Left lung (tissue), 10 donors: ENCODE results near the gene ZBED1. TPM values are rescaled to one million over a fixed set of nuclear protein-coding genes. Genes with fewer than 3 reads are reported as not detected.
A peak's percentile ranks its signal among the peaks of the same experiment; 100 is the strongest.

ENCODE experiments used
- ATAC-seq: fragments of 200-7000 bp; cut with Tn5 transposase; one replicate; pipeline ENCODE4 v1.9.1; 2020; ENCODE audit warnings: moderate library complexity
- DNase-seq, 4 donors: peaks; one replicate each; pipeline ENCODE4 v3.0.0-alpha.2; 2013 to 2020
- H3K27ac ChIP-seq, 2 donors: fragments of 200-600 bp; sonication (generic) in 1 of 2; one replicate each; pipeline versions ENCODE4 v1.5.0 to v1.8.0; 2020 to 2021
- H3K27me3 ChIP-seq, 2 donors: fragments of 200-600 bp; sonication (generic) in 1 of 2; one replicate each; pipeline versions ENCODE4 v1.5.0 to v1.8.0; 2020 to 2021
- H3K36me3 ChIP-seq, 2 donors: fragments of 200-600 bp; sonication (generic) in 1 of 2; one replicate each; pipeline versions ENCODE4 v1.5.0 to v1.8.0; 2020 to 2021
- H3K4me1 ChIP-seq, 2 donors: fragments of 200-600 bp; one replicate each; pipeline ENCODE4 v1.8.0; 2021
- H3K4me3 ChIP-seq, 2 donors: fragments of 200-600 bp; sonication (generic) in 1 of 2; one replicate each; pipeline versions ENCODE4 v1.5.0 to v1.8.0; 2020 to 2021; ENCODE audit warnings: mild to moderate bottlenecking in 1 of 2
- H3K9me3 ChIP-seq, 2 donors: fragments of 200-600 bp; sonication (generic) in 1 of 2; one replicate each; pipeline versions ENCODE4 v1.5.0 to v1.8.0; 2020 to 2021
- intact Hi-C, 2 donors: fragments of 100-400 bp; cut with DNase I; formaldehyde crosslinking; loops; one replicate each; pipeline versions ENCODE4 v1.11.2 to v1.14.2; 2022
- polyA plus RNA-seq, 6 donors: library from polyadenylated mRNA; unstranded; fragments of 120-200 nt; gene quantifications; one replicate each; pipeline ENCODE4 v1.2.1, GENCODE V29; 2013; ENCODE audit not compliant: insufficient read length in 6 of 6
- total RNA-seq, 2 donors: library from RNA; stranded (reverse); fragmentation: NEBNext Ultra II Directional; extraction: Animal tissue kit (Norgen Biotek cat#: 25700); gene quantifications; one replicate each; pipeline ENCODE4 v1.2.1, GENCODE V29; 2021
- TF ChIP-seq, protein P1 (sequence below), 2 donors: fragments of 200-600 bp; sonication (generic) in 1 of 2; IDR thresholded peaks; one replicate each; pipeline versions ENCODE4 v1.5.0 to v1.8.0; 2021; ENCODE audit warnings: antibody characterized with exemption in 2 of 2
- donor health status: DM: no; HTN: yes; CAD: no.
- donor health status: DM: no; HTN: no; CAD: no.

Gene ZBED1
- total and polyA plus RNA-seq, 8 donors: 26.1 to 40.2 (median 31.1) TPM

DNA sequence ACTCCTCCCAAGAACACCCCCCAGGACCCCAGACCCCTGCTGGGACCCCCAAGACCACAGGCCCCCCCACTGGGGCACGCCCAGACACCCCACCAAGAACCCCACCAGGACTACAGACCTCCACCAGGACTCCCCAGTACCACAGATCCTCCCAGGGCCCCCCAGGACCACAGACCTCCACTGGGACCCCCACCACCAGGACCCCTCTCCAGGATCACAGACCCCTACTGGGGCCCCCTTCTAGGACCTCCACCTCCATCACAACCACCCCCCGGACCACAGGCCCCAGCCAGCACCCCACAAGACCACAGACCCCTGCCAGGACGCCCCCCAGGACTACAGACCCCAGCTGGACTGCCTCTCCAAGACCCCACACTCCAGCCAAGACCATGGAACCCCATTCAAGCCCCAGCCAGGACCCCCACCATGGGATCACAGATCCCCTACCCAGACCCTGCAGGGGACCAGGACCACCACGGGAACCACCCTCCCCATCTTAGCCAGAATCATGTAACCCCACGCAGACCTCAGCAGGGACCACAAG is 855 bp upstream of the ZBED1 start:
- no peak overlapping the region for H3K4me3 ChIP-seq
- no peak overlapping the region for H3K27ac ChIP-seq
- DNase-seq: peak in 1 of 4 donors; percentile 33
- TF ChIP-seq, protein P1, sequence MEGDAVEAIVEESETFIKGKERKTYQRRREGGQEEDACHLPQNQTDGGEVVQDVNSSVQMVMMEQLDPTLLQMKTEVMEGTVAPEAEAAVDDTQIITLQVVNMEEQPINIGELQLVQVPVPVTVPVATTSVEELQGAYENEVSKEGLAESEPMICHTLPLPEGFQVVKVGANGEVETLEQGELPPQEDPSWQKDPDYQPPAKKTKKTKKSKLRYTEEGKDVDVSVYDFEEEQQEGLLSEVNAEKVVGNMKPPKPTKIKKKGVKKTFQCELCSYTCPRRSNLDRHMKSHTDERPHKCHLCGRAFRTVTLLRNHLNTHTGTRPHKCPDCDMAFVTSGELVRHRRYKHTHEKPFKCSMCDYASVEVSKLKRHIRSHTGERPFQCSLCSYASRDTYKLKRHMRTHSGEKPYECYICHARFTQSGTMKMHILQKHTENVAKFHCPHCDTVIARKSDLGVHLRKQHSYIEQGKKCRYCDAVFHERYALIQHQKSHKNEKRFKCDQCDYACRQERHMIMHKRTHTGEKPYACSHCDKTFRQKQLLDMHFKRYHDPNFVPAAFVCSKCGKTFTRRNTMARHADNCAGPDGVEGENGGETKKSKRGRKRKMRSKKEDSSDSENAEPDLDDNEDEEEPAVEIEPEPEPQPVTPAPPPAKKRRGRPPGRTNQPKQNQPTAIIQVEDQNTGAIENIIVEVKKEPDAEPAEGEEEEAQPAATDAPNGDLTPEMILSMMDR (IDR thresholded peaks at IDR 0.05): no peak
- no peaks in the 10 kb centered on the region for H3K27me3 ChIP-seq
- H3K4me1 ChIP-seq: peaks cover 21 to 33% of the 10 kb centered on the region in 2 donors
- H3K36me3 ChIP-seq: no peaks in the 10 kb centered on the region
- ATAC-seq: no peak
- no peaks in the 10 kb centered on the region for H3K9me3 ChIP-seq
- intact Hi-C loops: no loop called here

DNA sequence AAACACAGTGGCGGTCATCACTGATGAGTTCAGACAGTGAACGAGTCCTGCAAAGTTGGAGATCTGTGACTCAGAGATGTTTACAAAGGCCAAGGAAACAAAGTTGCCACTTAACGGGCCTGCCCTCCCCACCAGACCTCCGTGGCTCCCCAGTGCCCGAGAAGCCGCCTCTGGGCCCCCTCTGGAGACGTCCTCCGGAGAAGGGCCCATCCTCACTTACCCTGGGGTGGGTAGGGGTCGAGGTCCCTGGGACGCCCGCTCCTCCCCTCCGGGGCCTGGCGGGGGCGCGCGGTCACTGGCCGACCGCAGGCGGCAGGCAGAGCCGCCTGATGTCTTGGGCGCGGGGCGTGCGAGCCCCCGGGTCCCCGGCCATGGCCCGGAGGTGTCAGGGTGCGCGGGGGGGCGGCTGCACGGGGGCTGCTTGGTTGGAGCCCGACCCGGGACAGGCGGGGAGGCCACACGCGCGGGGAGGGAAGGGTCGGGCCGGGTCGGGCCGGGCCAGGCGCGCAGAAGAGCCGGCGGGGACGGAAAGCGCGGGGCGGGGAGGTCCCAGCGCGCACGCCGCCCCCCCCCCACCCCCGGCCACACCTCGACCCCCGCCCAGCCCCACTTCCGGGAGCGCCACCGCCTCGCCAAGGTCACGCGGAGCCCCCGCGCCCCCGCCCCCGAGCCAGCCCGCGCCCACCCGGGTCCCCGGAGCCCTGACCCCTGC is 529 bp downstream of the ZBED1 start:
- Histone ChIP-seq H3K36me3 (peaks cover 0 to 7% of the 10 kb centered on the region in 2 donors), H3K4me1 (peaks cover 21 to 33% of the 10 kb centered on the region in 2 donors), H3K4me3 (peak overlapping the region; percentile 82 to 84), H3K9me3 (no peaks in the 10 kb centered on the region), H3K27ac (peak overlapping the region; percentile 88 to 89), H3K27me3 (no peaks in the 10 kb centered on the region)
- TF ChIP-seq, protein P1 (IDR thresholded peaks at IDR 0.05): no peak
- DNase-seq: peak in 3 of 4 donors; percentile 31 to 89 (median 42)
- intact Hi-C loops: no loop called here
- ATAC-seq: peak; percentile 71

GRCh38 chrX:2499507-2499906 is 1.3 kb downstream of the ZBED1 start:
- intact Hi-C loops: no loop called here
- Histone ChIP-seq H3K9me3 (no peaks in the 10 kb centered on the region), H3K36me3 (peaks cover 0 to 8% of the 10 kb centered on the region in 2 donors), H3K4me3 (peak overlapping the region; percentile 82 to 84), H3K4me1 (peaks cover 21 to 33% of the 10 kb centered on the region in 2 donors), H3K27me3 (no peaks in the 10 kb centered on the region), H3K27ac (peak overlapping the region; percentile 88 to 89)
- DNase-seq (peak in 1 of 4 donors; percentile 20), ATAC-seq (no peak)
- TF ChIP-seq, protein P1 (IDR thresholded peaks at IDR 0.05): no peak

- no peaks in the 10 kb centered on the region for H3K9me3 ChIP-seq
- H3K4me3 ChIP-seq: peak overlapping the region in 1 of 2 donors; percentile 82
- DNase-seq (peak in 3 of 4 donors; percentile 32 to 59 (median 49)), ATAC-seq (peak; percentile 52)
- intact Hi-C loops: no loop called here
- H3K27me3 ChIP-seq: no peaks in the 10 kb centered on the region
- H3K4me1 ChIP-seq: peaks cover 21 to 33% of the 10 kb centered on the region in 2 donors
- peak overlapping the region; percentile 88 to 89 for H3K27ac ChIP-seq
- TF ChIP-seq, protein P1 (IDR thresholded peaks at IDR 0.05): no peak
- H3K36me3 ChIP-seq: peaks cover 0 to 8% of the 10 kb centered on the region in 2 donors
Observed at GRCh38 chrX:2498781-2499302, 1.9 kb downstream of the ZBED1 start.
